Brain microvascular endothelial cell (primary cell): ENCODE measurements around the gene HOXC11.

Source experiments
- DNase-seq: peaks from one replicate; pipeline ENCODE4 v3.0.0-alpha.2; 2020
- H3K27ac ChIP-seq: fragments of 250-450 bp; sonication (Bioruptor Pico); 2 replicates; pipeline ENCODE4 v1.5.1; 2020; ENCODE audit warnings: mild to moderate bottlenecking, moderate library complexity
- H3K27me3 ChIP-seq: fragments of 250-450 bp; sonication (Bioruptor Pico); replicated peaks from 2 replicates; pipeline ENCODE4 v1.5.1; 2020; ENCODE audit warnings: mild to moderate bottlenecking
- H3K36me3 ChIP-seq: fragments of 250-450 bp; sonication (Bioruptor Pico); replicated peaks from 2 replicates; pipeline ENCODE4 v1.5.1; 2020; ENCODE audit warnings: mild to moderate bottlenecking
- H3K4me3 ChIP-seq: 2 replicates; pipeline ENCODE4 v1.5.1; 2011; ENCODE audit warnings: low read depth, mild to moderate bottlenecking, control low read depth, low read length, moderate library complexity
- in situ Hi-C: cut with HindIII; loops from 2 replicates; pipeline ENCODE4 v1.10.0; 2017; ENCODE audit warnings: low sequenced_read_pairs, low pct_ligation_motif_present
- TF ChIP-seq, protein P1 (sequence below): IDR thresholded peaks from 2 replicates; pipeline ENCODE4 v1.5.1; 2011; ENCODE audit warnings: low read depth, mild to moderate bottlenecking, moderate library complexity, low read length, control low read depth, inconsistent platforms; ENCODE audit errors: missing control alignments

The HOXC11 gene

DNA sequence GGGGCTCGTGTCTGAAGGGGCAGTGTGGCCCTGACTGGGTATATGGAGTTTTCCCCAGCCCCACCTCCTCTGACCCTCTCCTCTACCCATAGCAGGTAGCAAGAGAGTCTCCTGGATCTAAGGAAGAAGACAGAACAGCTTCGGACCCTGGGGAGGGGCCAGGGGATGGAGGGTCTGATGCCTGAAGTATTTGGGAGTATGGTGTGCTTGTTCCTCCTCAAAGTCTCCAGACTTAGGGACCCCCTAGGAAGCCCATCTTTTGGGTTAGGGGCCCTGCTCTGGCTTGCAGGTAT, 35.3 kb downstream of the HOXC11 start:
- Histone ChIP-seq H3K36me3 (no peaks in the 10 kb centered on the region), H3K27me3 (peaks cover 87% of the 10 kb centered on the region), H3K27ac (no peak overlapping the region), H3K4me3 (no peak overlapping the region)
- DNase-seq, result no peak
- TF ChIP-seq, protein P1, sequence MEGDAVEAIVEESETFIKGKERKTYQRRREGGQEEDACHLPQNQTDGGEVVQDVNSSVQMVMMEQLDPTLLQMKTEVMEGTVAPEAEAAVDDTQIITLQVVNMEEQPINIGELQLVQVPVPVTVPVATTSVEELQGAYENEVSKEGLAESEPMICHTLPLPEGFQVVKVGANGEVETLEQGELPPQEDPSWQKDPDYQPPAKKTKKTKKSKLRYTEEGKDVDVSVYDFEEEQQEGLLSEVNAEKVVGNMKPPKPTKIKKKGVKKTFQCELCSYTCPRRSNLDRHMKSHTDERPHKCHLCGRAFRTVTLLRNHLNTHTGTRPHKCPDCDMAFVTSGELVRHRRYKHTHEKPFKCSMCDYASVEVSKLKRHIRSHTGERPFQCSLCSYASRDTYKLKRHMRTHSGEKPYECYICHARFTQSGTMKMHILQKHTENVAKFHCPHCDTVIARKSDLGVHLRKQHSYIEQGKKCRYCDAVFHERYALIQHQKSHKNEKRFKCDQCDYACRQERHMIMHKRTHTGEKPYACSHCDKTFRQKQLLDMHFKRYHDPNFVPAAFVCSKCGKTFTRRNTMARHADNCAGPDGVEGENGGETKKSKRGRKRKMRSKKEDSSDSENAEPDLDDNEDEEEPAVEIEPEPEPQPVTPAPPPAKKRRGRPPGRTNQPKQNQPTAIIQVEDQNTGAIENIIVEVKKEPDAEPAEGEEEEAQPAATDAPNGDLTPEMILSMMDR, result no peak
- in situ Hi-C loops, result loop anchor here (25.0 kb wide), 1 partner anchor 204 kb away; no protein-coding TSS in a partner anchor

DNA sequence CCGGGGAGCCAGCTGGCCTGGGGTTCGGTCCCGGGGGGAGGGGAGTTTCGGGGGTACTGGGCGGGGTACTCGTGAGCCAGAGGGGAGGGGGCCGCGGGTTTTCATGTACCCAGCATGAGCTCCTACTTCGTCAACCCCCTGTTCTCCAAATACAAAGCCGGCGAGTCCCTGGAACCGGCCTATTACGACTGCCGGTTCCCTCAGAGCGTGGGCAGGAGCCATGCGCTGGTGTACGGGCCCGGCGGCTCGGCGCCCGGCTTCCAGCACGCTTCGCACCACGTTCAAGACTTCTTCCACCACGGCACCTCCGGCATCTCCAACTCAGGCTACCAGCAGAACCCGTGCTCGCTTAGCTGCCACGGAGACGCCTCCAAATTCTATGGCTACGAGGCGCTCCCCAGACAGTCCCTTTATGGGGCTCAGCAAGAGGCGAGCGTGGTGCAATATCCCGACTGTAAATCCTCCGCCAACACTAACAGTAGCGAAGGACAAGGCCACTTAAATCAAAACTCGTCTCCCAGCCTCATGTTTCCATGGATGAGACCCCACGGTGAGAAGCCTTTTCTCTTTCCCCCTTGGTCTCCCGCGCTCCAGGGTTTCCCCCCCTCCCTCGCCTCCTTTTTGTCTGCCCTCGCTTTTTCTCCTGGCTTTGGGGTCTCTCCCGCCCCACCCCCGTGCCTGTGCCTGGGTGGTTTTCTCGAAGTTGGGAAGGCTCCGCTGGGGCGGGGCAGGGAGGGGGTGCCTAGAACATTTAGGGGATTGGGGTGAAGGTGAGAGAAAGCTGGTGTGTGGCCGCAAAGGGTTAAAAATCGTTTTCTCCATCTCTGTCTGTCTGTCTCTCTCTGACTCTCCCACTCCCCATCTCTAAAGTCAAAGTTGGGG, 36.5 kb downstream of the HOXC11 start:
- DNase-seq, result no peak
- TF ChIP-seq, protein P1, result no peak
- H3K27ac ChIP-seq, result no peak overlapping the region
- no peak overlapping the region for H3K4me3 ChIP-seq
- H3K36me3 ChIP-seq, result no peaks in the 10 kb centered on the region
- in situ Hi-C loops, result loop anchor here (25.0 kb wide), 1 partner anchor 203 kb away; no protein-coding TSS in a partner anchor
- H3K27me3 ChIP-seq, result peaks cover 87% of the 10 kb centered on the region

DNA sequence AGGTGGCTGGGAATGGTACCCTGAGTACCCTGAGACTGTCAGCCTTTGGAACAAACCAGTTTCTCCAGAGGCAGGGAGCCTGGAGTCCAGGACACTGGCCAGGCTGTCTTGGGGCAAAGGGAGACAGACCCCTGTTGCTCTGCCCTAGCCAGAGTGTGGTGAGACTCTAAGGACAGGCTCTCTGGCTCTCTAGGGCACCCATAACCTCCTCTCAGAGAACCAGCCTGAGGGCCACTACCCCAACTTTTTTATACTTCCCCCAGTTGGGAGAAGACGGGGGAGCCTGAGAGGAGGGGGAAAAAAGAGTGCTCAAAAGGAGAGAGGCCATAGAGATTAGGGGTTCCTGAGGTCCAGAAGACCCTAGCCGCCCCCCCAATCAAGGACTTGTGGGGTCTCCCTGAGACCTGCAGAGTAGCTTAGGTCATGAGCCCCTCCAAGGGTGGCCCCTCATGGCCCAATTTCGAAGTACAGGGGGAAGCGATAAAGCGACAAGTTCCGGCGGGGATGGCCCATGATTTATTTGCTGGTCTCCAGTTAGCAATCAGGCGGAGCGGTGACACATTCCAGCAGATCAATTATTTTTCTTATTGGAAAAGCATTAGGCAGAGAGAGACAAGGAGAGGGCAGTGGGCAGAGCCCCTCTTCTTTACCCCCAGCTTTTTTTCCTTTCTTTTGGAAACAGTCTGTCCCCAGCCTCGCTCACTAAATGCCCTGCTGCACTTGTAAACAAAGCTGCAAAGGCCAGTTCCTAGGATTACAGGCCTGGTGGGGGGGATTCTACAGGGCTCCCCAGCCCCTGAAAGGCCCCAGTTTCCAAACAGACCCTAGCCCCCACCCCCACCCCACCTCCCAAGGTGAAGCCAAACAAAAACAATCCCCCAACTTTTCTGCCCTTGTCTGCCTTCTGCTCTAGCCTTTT, 37.4 kb downstream of the HOXC11 start:
- TF ChIP-seq, protein P1, result no peak
- Histone ChIP-seq H3K36me3 (no peaks in the 10 kb centered on the region), H3K27ac (no peak overlapping the region), H3K27me3 (peaks cover 87% of the 10 kb centered on the region), H3K4me3 (no peak overlapping the region)
- DNase-seq, result no peak
- in situ Hi-C loops, result loop anchor here (25.0 kb wide), 1 partner anchor 202 kb away; no protein-coding TSS in a partner anchor

DNA sequence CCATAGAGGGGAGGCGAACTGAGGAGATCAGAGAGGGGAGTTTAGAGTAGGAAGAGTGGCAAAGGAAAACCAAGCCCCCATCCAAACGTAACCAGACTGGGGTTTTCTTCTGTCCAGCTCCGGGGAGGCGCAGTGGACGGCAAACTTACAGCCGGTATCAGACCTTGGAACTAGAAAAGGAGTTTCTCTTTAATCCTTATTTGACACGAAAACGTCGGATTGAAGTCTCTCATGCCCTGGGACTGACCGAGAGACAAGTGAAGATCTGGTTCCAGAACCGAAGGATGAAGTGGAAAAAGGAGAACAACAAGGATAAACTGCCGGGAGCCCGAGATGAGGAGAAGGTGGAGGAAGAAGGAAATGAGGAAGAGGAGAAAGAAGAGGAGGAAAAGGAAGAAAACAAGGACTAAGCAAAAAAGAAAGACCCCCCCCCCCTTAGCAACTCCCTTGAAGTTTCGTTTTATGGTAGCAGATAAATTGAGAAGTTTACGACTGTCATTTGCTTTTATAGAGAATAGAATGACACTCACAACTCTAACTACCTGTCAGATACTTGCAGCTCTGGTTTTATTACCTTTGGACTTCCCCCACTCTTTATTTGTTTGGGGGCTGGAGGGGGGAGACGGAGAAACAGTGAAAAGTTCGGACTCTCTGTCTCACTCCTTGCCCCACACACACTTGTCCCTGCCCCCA, 38.2 kb downstream of the HOXC11 start:
- TF ChIP-seq, protein P1, result no peak
- Histone ChIP-seq H3K27me3 (peaks cover 89% of the 10 kb centered on the region), H3K4me3 (no peak overlapping the region), H3K36me3 (no peaks in the 10 kb centered on the region), H3K27ac (no peak overlapping the region)
- no peak for DNase-seq
- in situ Hi-C loops, result loop anchor here (25.0 kb wide), 1 partner anchor 201 kb away; no protein-coding TSS in a partner anchor

- TF ChIP-seq, protein P1, result no peak
- no peak overlapping the region for H3K27ac ChIP-seq
- H3K4me3 ChIP-seq, result no peak overlapping the region
- peaks cover 87% of the 10 kb centered on the region for H3K27me3 ChIP-seq
- no peak for DNase-seq
- no peaks in the 10 kb centered on the region for H3K36me3 ChIP-seq
- in situ Hi-C loops, result loop anchor here (25.0 kb wide), 1 partner anchor 200 kb away; no protein-coding TSS in a partner anchor
These were observed 39.0 kb downstream of the HOXC11 start for GRCh38 chr12:54011665-54012532.
